Vagina (tissue), 2 donors: ENCODE measurements around the gene RHCE. TPM values are rescaled to one million over a fixed set of nuclear protein-coding genes. Genes with fewer than 3 reads are reported as not detected.

Experiments
- DNase-seq, 2 donors: peaks; one replicate each; pipeline ENCODE4 v3.0.0-alpha.2; 2017; ENCODE audit errors: extremely low spot score in 2 of 2
- H3K27ac ChIP-seq: fragments of 200-600 bp; sonication (generic); one replicate; pipeline ENCODE4 v1.5.1; 2019
- H3K27me3 ChIP-seq: fragments of 200-600 bp; sonication (generic); one replicate; pipeline ENCODE4 v1.5.1; 2019
- H3K36me3 ChIP-seq, 2 donors: fragments of 200-600 bp; sonication (generic); one replicate each; pipeline ENCODE4 v1.5.1; 2017 to 2019
- H3K4me1 ChIP-seq: fragments of 200-600 bp; sonication (generic); one replicate; pipeline ENCODE4 v1.5.1; 2019
- H3K4me3 ChIP-seq, 2 donors: fragments of 200-600 bp; sonication (generic); 1 replicate in 1 of 2; 2 replicates in 1 of 2; pipeline ENCODE4 v1.5.1; 2016 to 2019
- H3K9me3 ChIP-seq: fragments of 200-600 bp; sonication (generic); one replicate; pipeline ENCODE4 v1.5.1; 2019
- CTCF ChIP-seq, 3 experiments: fragments of 450-650 bp in 2 of 3; fragments of 200-600 bp in 1 of 3; sonication (generic) in 1 of 3; IDR thresholded peaks; one replicate each; pipeline ENCODE4 v1.5.1; 2017 to 2019; ENCODE audit warnings: antibody characterized with exemption in 3 of 3, mild to moderate bottlenecking in 2 of 3, moderate library complexity in 2 of 3
- POLR2A ChIP-seq, 2 donors: fragments of 450-650 bp; IDR thresholded peaks; one replicate each; pipeline ENCODE4 v1.6.1; 2017; ENCODE audit warnings: antibody characterized with exemption in 2 of 2, mild to moderate bottlenecking in 2 of 2, moderate library complexity in 2 of 2
- POLR2AphosphoS5 ChIP-seq, 2 donors: sonication (generic); formaldehyde crosslinking; IDR thresholded peaks; one replicate each; pipeline ENCODE4 v1.9.0; 2017; ENCODE audit warnings: antibody characterized with exemption in 2 of 2, mild to moderate bottlenecking in 2 of 2, low read depth in 1 of 2; ENCODE audit not compliant: insufficient read depth in 1 of 2
- intact Hi-C: fragments of 100-400 bp; cut with DNase I; formaldehyde crosslinking; loops from one replicate; pipeline ENCODE4 v1.15.1; 2023
- total RNA-seq: library from RNA; depleted of rRNA; stranded (reverse); fragments of >200 nt; gene quantifications from one replicate; pipeline ENCODE4 v1.2.3, GENCODE V29; 2016

RHCE gene
- total RNA-seq, 1 donor from 2014 or later, result not detected

- DNase-seq, result no peak
- Histone ChIP-seq H3K36me3 (no peaks in the 10 kb centered on the region), H3K4me3 (no peak overlapping the region), H3K27ac (no peak overlapping the region), H3K27me3 (no peaks in the 10 kb centered on the region), H3K9me3 (no peaks in the 10 kb centered on the region), H3K4me1 (peaks cover 6% of the 10 kb centered on the region)
- TF ChIP-seq CTCF (IDR thresholded peaks at IDR 0.05) (no peak), POLR2AphosphoS5 (IDR thresholded peaks at IDR 0.05; ENCODE audit: insufficient read depth in 1 of 2, low read depth in 1 of 2) (no peak), POLR2A (IDR thresholded peaks at IDR 0.05) (no peak)
- intact Hi-C loops, result no loop called here
These were observed 21.6 kb upstream of the RHCE start for GRCh38 chr1:25442178-25442577.

- no peak for TF ChIP-seq POLR2AphosphoS5 (IDR thresholded peaks at IDR 0.05; ENCODE audit: insufficient read depth in 1 of 2, low read depth in 1 of 2)
- no peak for TF ChIP-seq POLR2A (IDR thresholded peaks at IDR 0.05)
- no peak for TF ChIP-seq CTCF (IDR thresholded peaks at IDR 0.05)
- intact Hi-C loops, result no loop called here
These were observed 18.7 kb upstream of the RHCE start for GRCh38 chr1:25439287-25439686.

GRCh38 chr1:25437672-25438071, 17.0 kb upstream of the RHCE start:
- no peaks in the 10 kb centered on the region for H3K36me3 ChIP-seq
- DNase-seq, result no peak
- H3K9me3 ChIP-seq, result no peaks in the 10 kb centered on the region
- no peak overlapping the region for H3K27ac ChIP-seq
- peaks cover 51% of the 10 kb centered on the region for H3K4me1 ChIP-seq
- no peak for TF ChIP-seq POLR2AphosphoS5 (IDR thresholded peaks at IDR 0.05; ENCODE audit: insufficient read depth in 1 of 2, low read depth in 1 of 2)
- H3K4me3 ChIP-seq, result no peak overlapping the region
- H3K27me3 ChIP-seq, result no peaks in the 10 kb centered on the region
- intact Hi-C loops, result no loop called here

More at GRCh38 chr1:25439287-25439686, 18.7 kb upstream of the RHCE start:
- Histone ChIP-seq H3K4me1 (peaks cover 34% of the 10 kb centered on the region), H3K9me3 (no peaks in the 10 kb centered on the region), H3K27ac (no peak overlapping the region), H3K36me3 (no peaks in the 10 kb centered on the region), H3K4me3 (no peak overlapping the region), H3K27me3 (no peaks in the 10 kb centered on the region)
- DNase-seq, result no peak

GRCh38 chr1:25435397-25436108, 14.9 kb upstream of the RHCE start:
- Histone ChIP-seq H3K4me3 (peak overlapping the region; percentile 9 to 25), H3K36me3 (no peaks in the 10 kb centered on the region), H3K27ac (peak overlapping the region; percentile 56), H3K27me3 (no peaks in the 10 kb centered on the region), H3K9me3 (no peaks in the 10 kb centered on the region), H3K4me1 (peaks cover 56% of the 10 kb centered on the region)
- intact Hi-C loops, result no loop called here
- TF ChIP-seq POLR2AphosphoS5 (IDR thresholded peaks at IDR 0.05; ENCODE audit: insufficient read depth in 1 of 2, low read depth in 1 of 2), result peak in 1 of 2 donors; percentile 30
- no peak for TF ChIP-seq CTCF (IDR thresholded peaks at IDR 0.05)
- TF ChIP-seq POLR2A (IDR thresholded peaks at IDR 0.05), result no peak
- no peak for DNase-seq

- Histone ChIP-seq H3K27ac (peak overlapping the region; percentile 31), H3K4me3 (peak overlapping the region in 1 of 2 donors; percentile 92), H3K27me3 (no peaks in the 10 kb centered on the region), H3K36me3 (no peaks in the 10 kb centered on the region), H3K4me1 (peaks cover 64% of the 10 kb centered on the region), H3K9me3 (no peaks in the 10 kb centered on the region)
- no peak for TF ChIP-seq POLR2AphosphoS5 (IDR thresholded peaks at IDR 0.05; ENCODE audit: insufficient read depth in 1 of 2, low read depth in 1 of 2)
- no peak for TF ChIP-seq POLR2A (IDR thresholded peaks at IDR 0.05)
- no peak for TF ChIP-seq CTCF (IDR thresholded peaks at IDR 0.05)
- intact Hi-C loops, result no loop called here
- no peak for DNase-seq
These were observed 13.0 kb upstream of the RHCE start for GRCh38 chr1:25433389-25434186.
